GM21390 (cell line): ENCODE measurements around the gene ULK1.

Experiments used
- ATAC-seq: cut with Tn5 transposase; IDR thresholded peaks from one replicate; pipeline ENCODE4 v1.9.1; 2021; ENCODE audit not compliant: unreplicated experiment

The ULK1 gene

DNA sequence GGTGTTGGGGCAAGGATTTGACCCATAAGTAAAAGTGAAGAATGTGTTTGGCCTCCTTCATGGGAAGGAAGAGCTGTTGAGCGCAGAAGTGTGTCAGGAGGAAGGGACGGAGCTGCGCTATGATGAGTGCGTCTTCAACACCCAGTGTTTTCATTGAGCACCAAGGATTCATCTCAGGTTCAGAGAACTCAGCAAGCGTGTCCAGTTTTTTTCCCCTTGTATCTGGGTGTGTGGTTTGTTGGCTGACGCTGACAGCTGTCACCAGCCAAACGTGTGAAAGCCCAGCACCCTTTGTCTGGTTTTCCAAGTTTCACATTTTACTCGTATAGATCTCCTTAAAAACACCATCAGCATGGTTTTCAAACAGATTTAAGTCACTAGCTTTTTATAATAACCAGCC is 67.6 kb downstream of the ULK1 start:
- no peak for ATAC-seq

DNA sequence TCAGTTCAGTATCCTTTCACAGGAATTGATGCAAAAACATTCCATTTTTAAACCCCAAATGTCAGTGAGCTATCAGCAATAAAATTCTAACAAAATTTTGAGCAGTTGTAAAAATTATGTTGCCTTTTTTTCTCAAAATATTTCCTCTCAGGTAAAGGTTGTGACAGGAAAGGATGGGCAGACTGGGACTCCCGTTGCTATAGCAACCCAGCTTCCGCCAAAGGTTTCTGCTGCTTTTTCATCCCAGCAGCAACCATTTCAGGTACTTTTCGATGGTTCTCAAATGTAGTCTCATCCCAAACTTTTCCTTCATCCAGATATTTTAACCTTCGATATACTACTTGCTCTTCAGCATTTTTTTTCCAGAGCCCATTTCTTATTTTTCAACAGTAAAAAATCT is 69.0 kb downstream of the ULK1 start:
- no peak for ATAC-seq

DNA sequence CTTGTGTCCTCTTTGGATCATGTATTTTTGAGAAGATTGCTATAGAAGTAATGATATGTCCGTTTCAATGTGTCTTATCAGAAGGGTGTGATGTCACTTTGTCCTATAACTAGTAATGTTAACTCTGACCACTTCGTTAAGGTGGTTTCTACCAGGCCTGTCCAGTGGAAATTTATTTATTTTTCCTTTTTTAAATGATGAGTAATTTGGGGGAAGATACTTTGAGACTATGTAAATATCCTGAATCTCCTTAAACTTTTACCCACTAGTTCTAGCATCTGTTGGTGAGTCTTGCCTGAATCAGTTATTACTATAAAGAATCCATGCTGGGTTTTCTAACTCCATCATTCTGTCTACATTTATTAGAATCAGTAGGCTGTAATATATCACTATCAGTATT is 70.7 kb downstream of the ULK1 start:
- no peak for ATAC-seq

DNA sequence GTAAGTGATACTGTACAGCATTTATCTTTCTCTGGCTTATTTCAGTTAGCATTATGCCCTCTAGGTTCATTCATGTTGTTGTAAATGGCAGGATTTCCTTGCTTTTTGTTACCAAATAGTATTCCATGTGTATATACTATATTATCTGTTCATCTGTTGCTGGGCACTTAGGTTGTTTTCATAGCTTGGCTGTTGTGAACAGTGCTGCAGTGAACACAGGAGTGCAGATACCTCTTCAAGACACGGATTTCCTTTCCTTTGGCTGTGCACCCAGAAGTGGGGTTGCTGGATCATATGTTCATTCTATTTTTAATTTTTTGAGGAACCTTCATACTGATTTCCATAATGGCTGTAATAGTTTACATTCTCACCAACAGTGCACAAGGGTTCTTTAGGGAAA is 76.8 kb downstream of the ULK1 start:
- ATAC-seq: no peak
